ENCODE data around the gene FCRL6. TPM values are rescaled to one million over a fixed set of nuclear protein-coding genes. Genes with fewer than 3 reads are reported as not detected.

Gene FCRL6
- total RNA-seq, 4 donors from 2014 or later, result not detected

- Histone ChIP-seq H3K9me3 (no peaks in the 10 kb centered on the region), H3K27ac (peak overlapping the region; percentile 82 to 95 (median 89)), H3K4me3 (peak overlapping the region; percentile 69 to 99 (median 82)), H3K4me1 (peaks cover 8 to 14% of the 10 kb centered on the region in 2 donors), H3K36me3 (no peaks in the 10 kb centered on the region), H3K27me3 (no peaks in the 10 kb centered on the region)
- in situ Hi-C loops (cut with MboI; ENCODE audit: low sequenced_read_pairs in 4 of 4), result loop anchor here in 1 of 4 donors (10.0 kb wide), 1 partner anchor 50 kb away; the partner anchor contains the start of gene FCRL6
- intact Hi-C loops (cut with DNase I; ENCODE audit: low total_unique reads), result loop anchor here (2.0 to 10.0 kb wide), 3 partner anchors 26 to 74 kb away; partner anchors contain the start of genes DUSP23 and TAGLN2
- DNase-seq (peak; percentile 64 to 75), ATAC-seq (peak; percentile 85 to 86)
- peak; percentile 55 to 71 for TF ChIP-seq POLR2A (IDR thresholded peaks at IDR 0.05)
- peak in 3 of 5 experiments; percentile 9 to 30 (median 17) for TF ChIP-seq CTCF (IDR thresholded peaks at IDR 0.05 in 4 of 5, conservative IDR thresholded peaks at IDR 0.05 in 1 of 5)
Measured at GRCh38 chr1:159854693-159855192, 52.6 kb downstream of the FCRL6 start.

- Histone ChIP-seq H3K9me3 (no peaks in the 10 kb centered on the region), H3K27ac (no peak overlapping the region), H3K36me3 (no peaks in the 10 kb centered on the region), H3K4me3 (peak overlapping the region in 1 of 4 donors; percentile 76), H3K4me1 (peaks cover 8 to 14% of the 10 kb centered on the region in 2 donors), H3K27me3 (no peaks in the 10 kb centered on the region)
- DNase-seq (no peak), ATAC-seq (no peak)
- no peak for TF ChIP-seq CTCF (IDR thresholded peaks at IDR 0.05 in 4 of 5, conservative IDR thresholded peaks at IDR 0.05 in 1 of 5)
- no peak for TF ChIP-seq POLR2A (IDR thresholded peaks at IDR 0.05)
- in situ Hi-C loops (cut with MboI; ENCODE audit: low sequenced_read_pairs in 4 of 4), result loop anchor here in 1 of 4 donors (10.0 kb wide), 1 partner anchor 51 kb away; the partner anchor contains the start of gene FCRL6
- intact Hi-C loops (cut with DNase I; ENCODE audit: low total_unique reads), result loop anchor here (2.0 to 10.0 kb wide), 3 partner anchors 27 to 75 kb away; partner anchors contain the start of genes DUSP23 and TAGLN2
Measured at GRCh38 chr1:159855709-159856108, 53.5 kb downstream of the FCRL6 start.

GRCh38 chr1:159856576-159856975 lies 54.4 kb downstream of the FCRL6 start:
- ATAC-seq, result no peak
- no peak for DNase-seq
- intact Hi-C loops (cut with DNase I; ENCODE audit: low total_unique reads), result loop anchor here (10.0 kb wide), 1 partner anchor 68 kb away; the partner anchor contains the start of gene TAGLN2
- TF ChIP-seq POLR2A (IDR thresholded peaks at IDR 0.05) (no peak), CTCF (IDR thresholded peaks at IDR 0.05 in 4 of 5, conservative IDR thresholded peaks at IDR 0.05 in 1 of 5) (no peak)
- Histone ChIP-seq H3K27me3 (no peaks in the 10 kb centered on the region), H3K4me3 (no peak overlapping the region), H3K4me1 (peaks cover 8 to 14% of the 10 kb centered on the region in 2 donors), H3K27ac (no peak overlapping the region), H3K9me3 (no peaks in the 10 kb centered on the region), H3K36me3 (no peaks in the 10 kb centered on the region)
- in situ Hi-C loops (cut with MboI; ENCODE audit: low sequenced_read_pairs in 4 of 4), result loop anchor here in 1 of 4 donors (10.0 kb wide), 1 partner anchor 52 kb away; the partner anchor contains the start of gene FCRL6

GRCh38 chr1:159857889-159858288 lies 55.7 kb downstream of the FCRL6 start:
- ATAC-seq, result no peak
- in situ Hi-C loops (cut with MboI; ENCODE audit: low sequenced_read_pairs in 4 of 4), result loop anchor here in 1 of 4 donors (10.0 kb wide), 1 partner anchor 53 kb away; the partner anchor contains the start of gene FCRL6
- intact Hi-C loops (cut with DNase I; ENCODE audit: low total_unique reads), result loop anchor here (10.0 kb wide), 1 partner anchor 67 kb away; the partner anchor contains the start of gene TAGLN2

More at GRCh38 chr1:159857889-159858288, 55.7 kb downstream of the FCRL6 start:
- H3K27me3 ChIP-seq, result no peaks in the 10 kb centered on the region
- no peaks in the 10 kb centered on the region for H3K9me3 ChIP-seq
- no peak overlapping the region for H3K4me3 ChIP-seq
- H3K27ac ChIP-seq, result no peak overlapping the region
- peaks cover 8 to 13% of the 10 kb centered on the region in 2 donors for H3K4me1 ChIP-seq
- H3K36me3 ChIP-seq, result no peaks in the 10 kb centered on the region
- TF ChIP-seq POLR2A (IDR thresholded peaks at IDR 0.05), result no peak
- TF ChIP-seq CTCF (IDR thresholded peaks at IDR 0.05 in 4 of 5, conservative IDR thresholded peaks at IDR 0.05 in 1 of 5), result no peak
- DNase-seq, result no peak
